Measurements from ENCODE around the gene ARCN1. TPM values are rescaled to one million over a fixed set of nuclear protein-coding genes. Genes with fewer than 3 reads are reported as not detected.
A peak's percentile ranks its signal among the peaks of the same experiment; 100 is the strongest.
"Not testable (repeated sequence)": the region's sequence is repeated elsewhere in the genome, so short reads cannot be mapped to it uniquely, and the experiment has no call there.

The ARCN1 gene
- total and polyA plus RNA-seq, 2 donors (not counting 1 experiment from before 2014, with no cell fraction given): 116 to 387 TPM

- peak; percentile 50 to 52 for DNase-seq (ENCODE audit: low read depth in 2 of 2)
- peak overlapping the region; percentile 98 for H3K27ac ChIP-seq (ENCODE audit: insufficient read depth, low read length)
- peaks cover 52% of the 10 kb centered on the region for H3K79me2 ChIP-seq (ENCODE audit: control insufficient read depth, insufficient read depth, low read length)
- peaks cover 12% of the 10 kb centered on the region for H3K36me3 ChIP-seq (ENCODE audit: control insufficient read depth, insufficient read depth, low read length)
- no peaks in the 10 kb centered on the region for H3K27me3 ChIP-seq (ENCODE audit: control insufficient read depth, insufficient read depth, low read length)
- peak overlapping the region; percentile 80 for H3K4me2 ChIP-seq (ENCODE audit: extremely low read depth, insufficient read depth, low read length)
- peak overlapping the region; percentile 99 for H3K9ac ChIP-seq (ENCODE audit: insufficient read depth, low read length)
- H4K20me1 ChIP-seq (ENCODE audit: control insufficient read depth, extremely low read depth, insufficient read depth, low read length): no peaks in the 10 kb centered on the region
- no peak for TF ChIP-seq EZH2 (IDR thresholded peaks at IDR 0.05; ENCODE audit: low read length, missing control alignments)
- no peak for TF ChIP-seq CTCF (conservative IDR thresholded peaks at IDR 0.05 in 1 of 2, IDR thresholded peaks at IDR 0.05 in 1 of 2; ENCODE audit: low read depth in 1 of 2, low read length in 2 of 2)
- H3K4me3 ChIP-seq (replicated peaks in 1 of 4; ENCODE audit: control extremely low read depth in 1 of 4, insufficient read depth in 1 of 4, low read depth in 3 of 4, low read length in 4 of 4): peak overlapping the region; percentile 45 to 84 (median 66)
- H2AFZ ChIP-seq (ENCODE audit: low read length): no peak overlapping the region
- peaks cover 44% of the 10 kb centered on the region for H3K4me1 ChIP-seq (ENCODE audit: control insufficient read depth, extremely low read depth, insufficient read depth, low read length)
- H3K9me3 ChIP-seq (ENCODE audit: control insufficient read depth, insufficient read depth, low read depth, low read length): no peaks in the 10 kb centered on the region
These were observed 37.4 kb downstream of the ARCN1 start for GRCh38 chr11:118609380-118610224.

- Histone ChIP-seq H3K27ac (ENCODE audit: insufficient read depth, low read length) (peak overlapping the region; percentile 98), H3K79me2 (ENCODE audit: control insufficient read depth, insufficient read depth, low read length) (peaks cover 53% of the 10 kb centered on the region), H3K4me3 (replicated peaks in 1 of 4; ENCODE audit: control extremely low read depth in 1 of 4, insufficient read depth in 1 of 4, low read depth in 3 of 4, low read length in 4 of 4) (peak overlapping the region; percentile 45 to 84 (median 66)), H2AFZ (ENCODE audit: low read length) (no peak overlapping the region), H4K20me1 (ENCODE audit: control insufficient read depth, extremely low read depth, insufficient read depth, low read length) (no peaks in the 10 kb centered on the region), H3K9me3 (ENCODE audit: control insufficient read depth, insufficient read depth, low read depth, low read length) (no peaks in the 10 kb centered on the region), H3K4me1 (ENCODE audit: control insufficient read depth, extremely low read depth, insufficient read depth, low read length) (peaks cover 37% of the 10 kb centered on the region), H3K36me3 (ENCODE audit: control insufficient read depth, insufficient read depth, low read length) (peaks cover 16% of the 10 kb centered on the region), H3K27me3 (ENCODE audit: control insufficient read depth, insufficient read depth, low read length) (no peaks in the 10 kb centered on the region), H3K9ac (ENCODE audit: insufficient read depth, low read length) (peak overlapping the region; percentile 99), H3K4me2 (ENCODE audit: extremely low read depth, insufficient read depth, low read length) (peak overlapping the region; percentile 80)
- no peak for DNase-seq (ENCODE audit: low read depth in 2 of 2)
- TF ChIP-seq EZH2 (IDR thresholded peaks at IDR 0.05; ENCODE audit: low read length, missing control alignments): no peak
- no peak for TF ChIP-seq CTCF (conservative IDR thresholded peaks at IDR 0.05 in 1 of 2, IDR thresholded peaks at IDR 0.05 in 1 of 2; ENCODE audit: low read depth in 1 of 2, low read length in 2 of 2)
These were observed 38.1 kb downstream of the ARCN1 start for GRCh38 chr11:118610225-118610772.

GRCh38 chr11:118610773-118611432 lies 38.7 kb downstream of the ARCN1 start:
- Histone ChIP-seq H3K9ac (ENCODE audit: insufficient read depth, low read length) (peak overlapping the region; percentile 99), H3K36me3 (ENCODE audit: control insufficient read depth, insufficient read depth, low read length) (peaks cover 18% of the 10 kb centered on the region), H4K20me1 (ENCODE audit: control insufficient read depth, extremely low read depth, insufficient read depth, low read length) (no peaks in the 10 kb centered on the region), H3K9me3 (ENCODE audit: control insufficient read depth, insufficient read depth, low read depth, low read length) (no peaks in the 10 kb centered on the region), H3K4me1 (ENCODE audit: control insufficient read depth, extremely low read depth, insufficient read depth, low read length) (peaks cover 34% of the 10 kb centered on the region), H3K79me2 (ENCODE audit: control insufficient read depth, insufficient read depth, low read length) (peaks cover 53% of the 10 kb centered on the region), H3K27me3 (ENCODE audit: control insufficient read depth, insufficient read depth, low read length) (no peaks in the 10 kb centered on the region), H3K27ac (ENCODE audit: insufficient read depth, low read length) (peak overlapping the region; percentile 98), H3K4me2 (ENCODE audit: extremely low read depth, insufficient read depth, low read length) (peak overlapping the region; percentile 80), H2AFZ (ENCODE audit: low read length) (no peak overlapping the region), H3K4me3 (replicated peaks in 1 of 4; ENCODE audit: control extremely low read depth in 1 of 4, insufficient read depth in 1 of 4, low read depth in 3 of 4, low read length in 4 of 4) (peak overlapping the region; percentile 23 to 84 (median 66))
- peak; percentile 54 to 65 for DNase-seq (ENCODE audit: low read depth in 2 of 2)
- TF ChIP-seq EZH2 (IDR thresholded peaks at IDR 0.05; ENCODE audit: low read length, missing control alignments): no peak
- peak; percentile 61 to 75 for TF ChIP-seq CTCF (conservative IDR thresholded peaks at IDR 0.05 in 1 of 2, IDR thresholded peaks at IDR 0.05 in 1 of 2; ENCODE audit: low read depth in 1 of 2, low read length in 2 of 2)

- Histone ChIP-seq H3K4me2 (ENCODE audit: extremely low read depth, insufficient read depth, low read length) (peak overlapping the region; percentile 64), H3K4me3 (replicated peaks in 1 of 4; ENCODE audit: control extremely low read depth in 1 of 4, insufficient read depth in 1 of 4, low read depth in 3 of 4, low read length in 4 of 4) (peak overlapping the region in 1 of 4 experiments; percentile 84), H3K79me2 (ENCODE audit: control insufficient read depth, insufficient read depth, low read length) (peaks cover 53% of the 10 kb centered on the region), H3K36me3 (ENCODE audit: control insufficient read depth, insufficient read depth, low read length) (peaks cover 21% of the 10 kb centered on the region), H3K4me1 (ENCODE audit: control insufficient read depth, extremely low read depth, insufficient read depth, low read length) (peaks cover 30% of the 10 kb centered on the region), H3K9ac (ENCODE audit: insufficient read depth, low read length) (peak overlapping the region; percentile 1)
- H3K9me3 ChIP-seq (ENCODE audit: control insufficient read depth, insufficient read depth, low read depth, low read length); H2AFZ ChIP-seq (ENCODE audit: low read length); H3K27me3 ChIP-seq (ENCODE audit: control insufficient read depth, insufficient read depth, low read length); H3K27ac ChIP-seq (ENCODE audit: insufficient read depth, low read length); DNase-seq (ENCODE audit: low read depth in 2 of 2); H4K20me1 ChIP-seq (ENCODE audit: control insufficient read depth, extremely low read depth, insufficient read depth, low read length): not testable (repeated sequence)
These were observed 39.2 kb downstream of the ARCN1 start for GRCh38 chr11:118611433-118611795.
